Measurements from ENCODE around the gene NFAM1.

Gene NFAM1

DNA sequence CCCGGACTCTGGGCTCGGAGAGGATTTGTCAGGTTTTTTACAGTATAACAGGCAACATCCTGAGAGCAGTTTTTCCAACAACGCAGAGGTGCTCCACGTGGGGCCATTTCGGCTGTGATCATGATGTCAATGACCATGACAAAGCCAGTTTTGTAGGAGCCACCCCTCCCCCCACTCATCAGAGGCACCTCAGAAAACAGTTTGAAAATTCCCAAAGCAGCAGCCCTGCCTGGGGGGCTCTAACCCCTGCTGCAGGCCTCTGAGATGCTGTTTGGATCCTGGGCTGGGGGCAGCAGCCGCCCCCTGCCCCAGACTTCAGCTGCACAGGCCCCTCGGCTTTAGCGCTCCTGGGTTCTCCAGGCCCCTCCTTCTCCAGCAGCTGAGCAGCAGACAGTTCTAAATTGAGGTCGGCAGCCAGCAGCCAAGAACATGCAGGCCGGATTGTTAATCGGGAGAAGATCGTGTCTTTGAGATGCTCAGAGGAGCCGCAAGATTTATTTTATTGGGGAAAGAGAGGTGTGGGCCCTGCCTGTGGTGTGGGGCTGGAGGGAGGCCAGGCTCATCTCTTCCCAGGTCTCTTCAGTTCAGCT lies 19.4 kb downstream of the NFAM1 start:
- DNase-seq, result no peak

DNA sequence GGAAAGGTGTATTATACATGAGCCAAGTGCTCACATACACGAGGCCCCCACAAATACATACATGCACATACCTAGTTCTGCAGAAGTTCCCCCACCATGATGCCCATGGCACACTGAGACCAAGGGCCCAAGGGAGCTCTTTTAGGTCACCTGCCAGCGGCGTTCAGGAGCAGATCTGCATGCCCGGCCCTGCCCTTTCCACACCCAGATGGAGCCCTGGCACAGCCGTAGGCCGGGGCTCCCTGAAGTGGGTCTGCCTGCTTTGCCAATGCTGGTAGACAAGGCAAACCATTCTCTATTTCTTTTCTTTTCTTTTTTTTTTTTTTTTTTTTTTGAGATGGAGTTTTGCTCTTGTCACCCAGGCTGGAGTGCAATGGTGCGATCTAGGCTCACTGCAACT lies 21.5 kb downstream of the NFAM1 start:
- peak; percentile 34 for DNase-seq

- DNase-seq, result no peak
These were observed 23.2 kb downstream of the NFAM1 start for GRCh38 chr22:42408810-42409529.

DNA sequence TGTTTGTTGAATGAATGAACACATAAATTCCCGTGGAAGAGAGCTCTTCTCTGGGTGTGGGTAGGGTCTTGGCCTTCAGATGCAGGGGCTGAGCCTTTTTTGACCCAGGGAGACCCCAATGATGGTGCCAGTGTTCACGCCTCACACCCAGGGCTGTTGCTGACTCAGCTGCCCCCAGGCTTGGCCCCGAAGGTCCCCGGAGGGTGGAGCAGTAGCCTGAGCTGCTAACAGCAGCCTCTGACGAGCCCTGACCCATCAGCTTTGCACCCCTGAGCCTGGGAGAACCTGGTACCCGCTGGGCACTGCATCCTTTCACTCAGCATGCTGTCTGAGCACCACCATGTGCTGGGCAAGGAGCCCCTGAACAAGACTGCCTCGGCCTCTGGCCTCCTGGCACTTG lies 23.9 kb downstream of the NFAM1 start:
- DNase-seq, result no peak

DNA sequence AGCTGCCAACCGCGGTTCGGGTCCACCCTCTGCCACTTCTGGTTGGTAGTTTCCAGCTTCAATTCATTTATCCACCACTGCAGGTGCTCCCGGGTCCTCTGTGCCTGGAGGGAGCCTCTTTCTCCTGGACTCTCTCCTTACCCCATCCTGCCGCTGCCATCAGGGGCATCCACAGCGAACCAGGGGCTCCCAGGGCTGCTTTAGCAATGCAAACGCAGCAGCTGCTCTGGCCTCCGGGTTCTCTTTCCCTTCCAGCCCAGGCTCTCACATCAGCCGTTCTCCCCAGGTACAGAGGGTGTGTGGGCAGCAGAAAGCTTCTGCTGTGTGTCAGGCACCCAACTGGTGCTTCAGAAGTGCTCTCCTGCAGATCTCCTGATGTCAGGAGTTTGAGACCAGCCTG lies 27.9 kb downstream of the NFAM1 start:
- no peak for DNase-seq

GRCh38 chr22:42401535-42402334 lies 30.5 kb downstream of the NFAM1 start:
- DNase-seq, result no peak

- no peak for DNase-seq
These were observed 31.2 kb downstream of the NFAM1 start for GRCh38 chr22:42400811-42401534.

DNA sequence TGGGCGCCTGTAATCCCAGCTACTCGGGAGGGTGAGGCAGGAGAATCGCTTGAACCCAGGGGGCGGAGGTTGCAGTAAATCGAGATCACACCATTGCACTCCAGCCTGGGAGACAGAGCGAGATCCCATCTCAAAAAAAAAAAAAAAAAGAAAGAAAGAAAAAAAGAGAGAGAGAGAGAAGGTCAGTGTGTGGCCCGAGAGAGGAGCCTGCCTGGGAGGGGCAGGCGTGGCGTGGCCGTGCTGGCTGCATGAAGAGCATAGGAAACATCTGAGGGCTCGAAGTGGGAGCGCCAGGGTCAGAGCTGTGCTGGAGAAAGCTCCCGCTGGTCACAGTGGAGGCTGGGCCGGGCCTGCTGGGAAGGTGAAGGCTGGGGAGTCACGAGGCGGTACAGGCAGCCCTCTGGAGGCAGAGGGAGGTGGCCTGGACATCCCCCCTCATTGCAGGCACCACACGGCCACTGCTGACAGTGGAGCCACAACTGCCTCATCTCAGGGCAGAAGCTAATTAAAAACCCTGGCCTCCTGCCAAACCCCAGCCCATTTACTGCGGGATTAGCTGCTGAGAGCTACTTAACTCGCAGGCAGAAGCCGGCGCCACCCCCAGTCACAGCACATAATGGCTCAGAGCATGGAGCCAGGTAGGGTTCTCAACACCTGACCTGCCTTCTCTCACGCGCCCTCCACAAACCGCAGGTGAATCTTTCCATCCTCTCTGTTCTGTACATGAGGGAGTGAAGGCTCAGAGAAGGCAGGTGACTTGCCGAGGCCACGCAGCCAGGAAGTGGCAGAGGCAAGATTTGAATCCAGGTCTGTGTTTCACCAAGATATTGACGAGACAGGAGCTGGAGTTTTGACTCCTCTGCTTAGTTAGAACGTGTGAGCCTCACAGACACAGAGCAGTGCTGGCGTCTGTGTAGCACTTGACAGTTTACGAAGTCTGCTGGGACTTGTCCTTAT lies 32.6 kb downstream of the NFAM1 start:
- DNase-seq, result peak; percentile 97

DNA sequence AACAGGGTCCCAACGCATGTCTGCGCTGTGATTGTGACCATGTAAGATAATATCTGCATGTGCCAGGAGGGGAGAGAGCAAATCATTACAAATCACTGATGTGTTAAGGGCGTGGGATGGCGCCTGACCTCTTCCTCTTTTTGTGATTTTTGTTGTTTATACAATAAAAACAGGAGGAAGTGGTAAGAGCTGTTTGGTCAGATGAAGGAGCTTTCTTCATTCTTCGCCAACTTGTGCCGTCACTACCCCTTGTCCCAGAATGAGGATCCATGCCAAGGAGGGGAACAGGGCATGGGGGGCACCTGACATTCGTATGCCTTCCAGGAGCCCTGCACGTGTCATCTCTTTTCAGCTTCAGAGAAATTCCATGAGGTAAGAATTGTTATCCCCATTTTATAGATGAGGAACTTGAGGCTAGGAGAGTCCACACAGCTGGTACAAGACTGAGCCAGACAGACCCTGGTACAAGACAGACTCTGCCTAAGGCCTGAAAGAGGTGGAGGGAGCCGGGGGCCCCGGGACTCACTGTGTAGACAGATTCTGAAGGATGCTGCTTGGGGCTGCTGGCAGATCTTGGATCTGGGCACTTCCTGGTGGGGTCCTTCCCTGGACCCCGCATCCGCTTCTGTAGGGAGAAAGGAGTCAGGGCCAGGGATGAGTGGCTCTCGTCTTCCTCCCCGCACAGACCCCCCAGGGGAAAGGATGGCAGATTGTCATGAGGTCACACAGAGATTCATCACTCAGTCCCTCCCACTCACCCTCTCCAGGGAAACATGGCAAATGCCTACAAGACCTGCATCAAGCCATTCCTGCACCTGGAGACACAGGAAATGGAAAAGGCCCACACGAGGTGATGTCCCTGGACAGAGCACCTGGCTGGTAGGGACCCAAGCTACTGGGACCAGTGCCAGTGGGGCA lies 34.6 kb downstream of the NFAM1 start:
- no peak for DNase-seq

DNA sequence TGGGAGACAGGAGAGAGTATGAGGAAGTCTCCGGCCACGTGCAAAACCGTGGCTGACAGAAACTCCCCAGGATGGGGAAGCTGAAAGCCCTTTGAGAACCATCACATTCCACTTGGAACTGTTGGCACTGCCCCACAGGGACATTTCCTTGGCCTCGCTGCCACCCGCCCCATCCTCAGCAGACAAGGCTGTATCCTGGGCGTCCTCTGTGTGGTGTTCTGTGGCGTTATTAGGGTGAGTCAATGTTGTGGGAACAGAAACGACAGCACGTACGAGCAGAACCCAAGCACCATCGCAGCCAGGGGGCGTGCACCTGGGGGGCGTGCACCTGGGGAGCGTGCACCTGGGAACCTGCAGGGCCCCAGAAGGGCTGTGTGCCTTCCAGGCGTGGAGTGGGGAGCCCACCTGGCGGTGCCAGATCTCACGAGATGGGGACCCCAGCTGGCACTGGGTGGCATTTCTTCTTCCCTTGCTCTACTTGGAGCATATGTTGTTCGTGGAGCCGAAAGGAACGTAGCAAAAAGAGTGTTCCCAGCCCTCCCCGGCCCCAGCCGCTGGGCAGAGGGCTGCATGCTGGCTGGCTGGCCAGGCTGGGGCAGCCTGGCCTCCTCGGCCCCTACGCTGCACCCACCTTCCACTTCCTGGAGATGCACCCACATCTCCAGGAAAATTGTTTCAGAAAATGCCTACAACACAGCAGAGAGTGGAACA lies 35.4 kb downstream of the NFAM1 start:
- no peak for DNase-seq

DNA sequence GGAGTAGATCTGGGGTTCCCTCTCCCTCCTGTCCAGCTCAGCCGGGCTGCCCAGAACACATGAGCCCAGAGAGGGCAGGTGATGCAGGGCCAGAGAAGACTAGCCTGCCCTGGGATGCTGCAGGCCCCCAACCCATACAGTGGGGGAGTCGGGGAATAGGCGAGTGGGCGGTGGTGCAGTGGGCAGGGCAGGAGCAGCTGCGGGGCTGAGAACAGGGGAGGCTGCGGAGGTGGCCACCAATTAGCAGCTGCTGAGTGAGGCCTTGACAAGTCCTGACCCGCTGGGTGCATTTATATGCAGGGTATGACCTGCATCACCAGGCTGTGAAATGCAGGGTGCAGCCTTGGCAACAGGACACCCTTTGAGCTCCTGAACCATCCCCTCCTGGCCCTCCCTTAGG lies 43.1 kb downstream of the NFAM1 start:
- peak; percentile 70 for DNase-seq

- peak; percentile 94 for DNase-seq
These were observed 43.9 kb downstream of the NFAM1 start for GRCh38 chr22:42388130-42388797.

GRCh38 chr22:42387631-42388030 lies 44.6 kb downstream of the NFAM1 start:
- DNase-seq, result no peak

DNA sequence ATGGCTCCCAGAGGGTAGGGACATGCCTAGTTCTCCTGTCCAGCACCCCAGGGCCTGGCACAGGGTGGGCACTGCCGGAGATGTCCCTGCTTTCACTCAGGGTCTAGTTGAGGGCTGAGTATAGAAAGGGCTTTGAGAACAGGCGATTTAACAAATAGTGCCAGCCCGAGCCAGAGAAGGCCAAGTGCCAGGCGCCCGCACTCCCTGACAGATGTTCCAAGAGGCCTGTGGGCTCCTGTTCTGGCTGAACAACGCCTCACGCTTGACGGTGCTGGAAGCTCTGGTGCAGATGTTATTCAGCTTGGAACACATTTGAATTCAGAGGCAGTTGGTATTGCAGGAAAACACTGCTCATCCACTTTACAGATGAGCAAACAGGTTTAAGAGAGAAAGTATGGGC lies 46.5 kb downstream of the NFAM1 start:
- no peak for DNase-seq

DNA sequence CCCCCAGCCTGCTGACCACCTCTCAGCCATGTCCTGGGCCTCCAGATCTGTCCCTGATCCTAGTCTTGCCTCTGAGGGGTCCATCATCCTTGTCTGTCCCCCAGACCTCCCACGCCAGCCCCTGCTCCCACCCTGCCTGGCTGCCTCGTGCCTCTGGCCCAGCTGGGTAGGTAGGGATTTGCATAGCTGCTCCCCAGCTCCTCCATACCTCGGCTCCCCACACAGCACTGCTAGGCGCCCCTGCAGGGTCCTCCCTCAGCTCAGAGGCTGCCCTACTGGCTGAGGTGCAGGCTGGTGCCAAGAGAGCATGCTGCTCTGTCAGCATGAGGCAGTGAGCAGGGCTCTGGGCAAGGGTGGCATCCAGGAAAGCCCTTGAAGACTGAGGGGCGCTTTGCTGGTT lies 47.7 kb downstream of the NFAM1 start:
- DNase-seq, result no peak

DNA sequence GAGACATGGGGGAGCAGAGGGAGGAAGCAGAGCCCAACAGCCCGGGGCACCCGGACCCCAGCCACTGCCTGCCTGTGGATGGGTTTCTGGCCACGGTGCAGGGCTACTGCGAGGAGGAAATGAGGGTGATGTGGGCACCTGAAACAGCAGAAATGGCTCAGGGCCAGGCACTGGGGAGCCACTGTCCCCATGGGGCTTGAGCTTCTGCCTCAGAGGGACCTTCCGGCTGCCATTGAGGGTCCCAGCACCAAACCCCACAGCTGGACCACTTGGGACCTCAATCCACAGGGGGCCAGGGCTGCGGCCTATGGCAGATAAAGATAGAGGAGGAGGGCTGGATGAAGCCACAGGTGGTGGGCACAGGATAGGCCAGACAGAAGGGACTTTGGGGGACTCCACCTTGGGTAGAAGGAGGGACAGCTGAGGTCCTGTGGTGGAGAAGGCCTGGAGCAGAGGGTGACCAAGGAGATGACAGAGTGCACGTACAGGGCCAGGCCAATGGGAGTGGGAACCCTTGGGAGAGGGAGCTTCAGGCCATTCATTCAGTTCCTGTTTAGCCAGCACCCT lies 48.3 kb downstream of the NFAM1 start:
- DNase-seq, result no peak

- DNase-seq, result no peak
These were observed 48.9 kb downstream of the NFAM1 start for GRCh38 chr22:42383287-42383686.

- no peak for DNase-seq
These were observed 51.2 kb downstream of the NFAM1 start for GRCh38 chr22:42380769-42381551.
